HepG2 (cell line): ENCODE measurements around the gene MRPL20. TPM values are rescaled to one million over a fixed set of nuclear protein-coding genes. Genes with fewer than 3 reads are reported as not detected.

Experiments
- BORCS8-MEF2B ChIP-seq: sonication (generic); formaldehyde crosslinking; IDR thresholded peaks from 2 replicates; pipeline ENCODE4 v1.8.0; 2022; ENCODE audit warnings: mild to moderate bottlenecking, missing genetic modification reagents
- FOXA3 ChIP-seq: IDR thresholded peaks from 2 replicates; pipeline ENCODE4 v1.6.1; 2016; ENCODE audit warnings: missing genetic modification reagents, missing compliant biosample characterization
- GATAD2A ChIP-seq: IDR thresholded peaks from 2 replicates; pipeline ENCODE4 v1.6.1; 2016
- HMG20A ChIP-seq: IDR thresholded peaks from 2 replicates; pipeline ENCODE4 v1.6.1; 2016; ENCODE audit warnings: borderline replicate concordance
- HNRNPL ChIP-seq: fragments of 200-400 bp; formaldehyde crosslinking; IDR thresholded peaks from 2 replicates; pipeline ENCODE4 v1.6.1; 2017; ENCODE audit warnings: mild to moderate bottlenecking, low read depth, low read length
- HNRNPUL1 ChIP-seq: fragments of 200-400 bp; formaldehyde crosslinking; IDR thresholded peaks from 2 replicates; pipeline ENCODE4 v1.6.1; 2017; ENCODE audit warnings: low read depth, mild to moderate bottlenecking, low read length, moderate library complexity
- HOXA7 ChIP-seq: sonication (generic); formaldehyde crosslinking; IDR thresholded peaks from 2 replicates; pipeline ENCODE4 v1.8.1; 2022; ENCODE audit warnings: mild to moderate bottlenecking, missing genetic modification reagents, moderate library complexity
- IKZF4 ChIP-seq: sonication (generic); formaldehyde crosslinking; IDR thresholded peaks from 2 replicates; pipeline ENCODE4 v1.5.1; 2020; ENCODE audit warnings: borderline replicate concordance, mild to moderate bottlenecking, low read depth, missing genetic modification reagents; ENCODE audit errors: not compliant biosample characterization
- MYC ChIP-seq: sonication (generic); formaldehyde crosslinking; IDR thresholded peaks from 2 replicates; pipeline ENCODE4 v1.9.0; 2021; ENCODE audit warnings: missing genetic modification reagents, borderline replicate concordance
- PTBP1 ChIP-seq: fragments of 200-400 bp; formaldehyde crosslinking; IDR thresholded peaks from 2 replicates; pipeline ENCODE4 v1.6.1; 2018; ENCODE audit warnings: low read length, low read depth; ENCODE audit not compliant: poor library complexity, severe bottlenecking
- RFXAP ChIP-seq: sonication (generic); formaldehyde crosslinking; IDR thresholded peaks from 2 replicates; pipeline ENCODE4 v1.4.0; 2020; ENCODE audit warnings: missing genetic modification reagents, borderline replicate concordance
- SIX1 ChIP-seq: sonication (generic); formaldehyde crosslinking; IDR thresholded peaks from 2 replicates; pipeline ENCODE4 v1.4.0; 2020; ENCODE audit warnings: missing genetic modification reagents, borderline replicate concordance
- SMARCE1 ChIP-seq: fragments of 450-650 bp; IDR thresholded peaks from 2 replicates; pipeline ENCODE4 v1.6.1; 2017; ENCODE audit warnings: borderline replicate concordance
- SRY ChIP-seq: sonication (generic); formaldehyde crosslinking; IDR thresholded peaks from 2 replicates; pipeline ENCODE4 v1.8.0; 2022; ENCODE audit warnings: mild to moderate bottlenecking, missing genetic modification reagents
- U2AF2 ChIP-seq: fragments of 200-400 bp; formaldehyde crosslinking; IDR thresholded peaks from 2 replicates; pipeline ENCODE4 v1.6.1; 2017; ENCODE audit warnings: low read depth, mild to moderate bottlenecking, low read length
- ZNF20 ChIP-seq: sonication (generic); formaldehyde crosslinking; IDR thresholded peaks from 2 replicates; pipeline ENCODE4 v1.4.0; 2020; ENCODE audit warnings: mild to moderate bottlenecking, moderate library complexity, missing genetic modification reagents
- ZNF605 ChIP-seq: sonication (generic); formaldehyde crosslinking; IDR thresholded peaks from 2 replicates; pipeline ENCODE4 v1.8.0; 2022; ENCODE audit warnings: mild to moderate bottlenecking, missing genetic modification reagents
- ZNF773 ChIP-seq: sonication (generic); formaldehyde crosslinking; IDR thresholded peaks from 2 replicates; pipeline ENCODE4 v1.4.0; 2020; ENCODE audit warnings: missing genetic modification reagents, borderline replicate concordance
- ZSCAN22 ChIP-seq: sonication (generic); formaldehyde crosslinking; IDR thresholded peaks from 2 replicates; pipeline ENCODE4 v1.4.0; 2020; ENCODE audit warnings: mild to moderate bottlenecking, missing genetic modification reagents
- polyA plus RNA-seq, 8 experiments: library from polyadenylated mRNA; depleted of rRNA in 3 of 8; stranded (reverse) in 7 of 8; unstranded in 1 of 8; fragments of >200 nt; fragmentation: Illumina TruSeq in 4 of 8; extraction: Trizol in 4 of 8; gene quantifications; 2 replicates each; pipeline versions ENCODE4 v1.2.1 to v1.2.3, GENCODE V29; 2011 to 2016; ENCODE audit warnings: low read depth in 4 of 8, missing spikeins in 1 of 8, mixed read lengths in 1 of 8; ENCODE audit not compliant: insufficient read depth in 1 of 8
- total RNA-seq, 5 experiments: library from RNA; depleted of rRNA; stranded (reverse); fragments of >200 nt; fragmentation: Illumina TruSeq; extraction: Trizol; gene quantifications; 2 replicates each; pipeline ENCODE4 v1.2.3, GENCODE V29; 2016; ENCODE audit warnings: low read depth in 1 of 5
- TF ChIP-seq, protein P1 (sequence below): sonication (generic); formaldehyde crosslinking; IDR thresholded peaks from 2 replicates; pipeline ENCODE4 v1.4.0; 2020; ENCODE audit warnings: missing genetic modification reagents, borderline replicate concordance
- TF ChIP-seq, protein P2 (sequence below): sonication (generic); formaldehyde crosslinking; IDR thresholded peaks from 2 replicates; pipeline ENCODE4 v1.4.0; 2020; ENCODE audit warnings: missing genetic modification reagents
- TF ChIP-seq, protein P3 (sequence below): sonication (generic); formaldehyde crosslinking; conservative IDR thresholded peaks from 2 replicates; pipeline ENCODE4 v1.8.1; 2023; ENCODE audit warnings: missing genetic modification reagents

The MRPL20 gene
- total and polyA plus RNA-seq, 2 of the 13 experiments (the other 11 are each of a cell fraction or from before 2014, with no cell fraction given): 59.2 to 127 TPM

DNA sequence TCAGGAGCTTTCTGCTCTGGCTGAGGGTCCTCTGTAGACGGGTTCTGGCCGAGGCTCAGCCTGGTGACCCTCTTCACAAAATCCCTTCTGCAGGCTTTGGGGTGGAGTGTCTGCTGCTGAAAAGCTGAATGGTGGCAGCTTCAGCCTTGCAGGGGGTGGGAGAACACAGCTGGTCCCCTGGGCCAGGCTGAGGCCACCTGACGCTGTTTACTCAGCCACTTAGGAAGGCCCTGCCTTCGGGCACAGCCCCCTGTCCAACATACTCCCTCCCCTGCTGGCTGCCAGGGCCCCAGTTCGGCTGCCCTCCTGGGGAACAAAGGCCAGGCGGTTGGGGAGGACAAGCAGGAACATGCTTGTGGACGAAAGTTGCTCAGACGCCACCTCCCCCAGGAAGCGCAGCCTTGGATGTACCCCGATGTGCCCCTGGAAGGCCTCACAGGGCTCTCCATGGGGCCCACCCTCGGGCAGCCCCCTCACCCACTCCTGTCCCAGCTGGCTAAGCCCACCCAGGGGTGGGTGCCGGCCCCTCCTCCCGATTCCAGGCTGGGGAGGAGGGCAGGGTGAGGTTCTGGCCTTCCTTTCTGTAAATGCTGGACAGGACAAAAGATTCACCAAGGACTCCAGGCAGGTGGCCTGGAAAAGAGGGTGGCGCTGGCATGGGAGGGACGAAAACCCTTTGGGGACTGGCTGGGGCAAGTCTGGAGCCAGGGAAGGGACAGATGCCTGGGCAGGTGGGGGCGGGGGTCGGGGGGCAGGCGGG is 14.2 kb upstream of the MRPL20 start, which contains the start of gene ANKRD65 (continued):
- TF ChIP-seq PTBP1 (no peak), BORCS8-MEF2B (no peak), HOXA7 (CRISPR knock-in tag) (no peak), U2AF2 (no peak), FOXA3 (peak; percentile 92), IKZF4 (CRISPR knock-in tag) (no peak), RFXAP (CRISPR knock-in tag) (no peak), HMG20A (no peak; the same call in 1 of the 2 replicates), HNRNPUL1 (no peak), ZNF605 (CRISPR knock-in tag) (0 out of 2 replicates have a peak, but pooled peaks have one; percentile 25), SIX1 (CRISPR knock-in tag) (no peak), SMARCE1 (no peak), ZSCAN22 (no peak), ZNF20 (CRISPR knock-in tag) (no peak), MYC (CRISPR knock-in tag) (peak; percentile 73; the same call in 1 of the 2 replicates), GATAD2A (peak; percentile 81), ZNF773 (CRISPR knock-in tag) (no peak), SRY (no peak), HNRNPL (peak; percentile 99)
- TF ChIP-seq, protein P1, sequence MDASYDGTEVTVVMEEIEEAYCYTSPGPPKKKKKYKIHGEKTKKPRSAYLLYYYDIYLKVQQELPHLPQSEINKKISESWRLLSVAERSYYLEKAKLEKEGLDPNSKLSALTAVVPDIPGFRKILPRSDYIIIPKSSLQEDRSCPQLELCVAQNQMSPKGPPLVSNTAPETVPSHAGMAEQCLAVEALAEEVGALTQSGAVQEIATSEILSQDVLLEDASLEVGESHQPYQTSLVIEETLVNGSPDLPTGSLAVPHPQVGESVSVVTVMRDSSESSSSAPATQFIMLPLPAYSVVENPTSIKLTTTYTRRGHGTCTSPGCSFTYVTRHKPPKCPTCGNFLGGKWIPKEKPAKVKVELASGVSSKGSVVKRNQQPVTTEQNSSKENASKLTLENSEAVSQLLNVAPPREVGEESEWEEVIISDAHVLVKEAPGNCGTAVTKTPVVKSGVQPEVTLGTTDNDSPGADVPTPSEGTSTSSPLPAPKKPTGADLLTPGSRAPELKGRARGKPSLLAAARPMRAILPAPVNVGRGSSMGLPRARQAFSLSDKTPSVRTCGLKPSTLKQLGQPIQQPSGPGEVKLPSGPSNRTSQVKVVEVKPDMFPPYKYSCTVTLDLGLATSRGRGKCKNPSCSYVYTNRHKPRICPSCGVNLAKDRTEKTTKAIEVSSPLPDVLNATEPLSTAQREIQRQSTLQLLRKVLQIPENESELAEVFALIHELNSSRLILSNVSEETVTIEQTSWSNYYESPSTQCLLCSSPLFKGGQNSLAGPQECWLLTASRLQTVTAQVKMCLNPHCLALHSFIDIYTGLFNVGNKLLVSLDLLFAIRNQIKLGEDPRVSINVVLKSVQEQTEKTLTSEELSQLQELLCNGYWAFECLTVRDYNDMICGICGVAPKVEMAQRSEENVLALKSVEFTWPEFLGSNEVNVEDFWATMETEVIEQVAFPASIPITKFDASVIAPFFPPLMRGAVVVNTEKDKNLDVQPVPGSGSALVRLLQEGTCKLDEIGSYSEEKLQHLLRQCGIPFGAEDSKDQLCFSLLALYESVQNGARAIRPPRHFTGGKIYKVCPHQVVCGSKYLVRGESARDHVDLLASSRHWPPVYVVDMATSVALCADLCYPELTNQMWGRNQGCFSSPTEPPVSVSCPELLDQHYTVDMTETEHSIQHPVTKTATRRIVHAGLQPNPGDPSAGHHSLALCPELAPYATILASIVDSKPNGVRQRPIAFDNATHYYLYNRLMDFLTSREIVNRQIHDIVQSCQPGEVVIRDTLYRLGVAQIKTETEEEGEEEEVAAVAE: peak; percentile 19; the same call in 1 of the 2 replicates
- TF ChIP-seq, protein P2, sequence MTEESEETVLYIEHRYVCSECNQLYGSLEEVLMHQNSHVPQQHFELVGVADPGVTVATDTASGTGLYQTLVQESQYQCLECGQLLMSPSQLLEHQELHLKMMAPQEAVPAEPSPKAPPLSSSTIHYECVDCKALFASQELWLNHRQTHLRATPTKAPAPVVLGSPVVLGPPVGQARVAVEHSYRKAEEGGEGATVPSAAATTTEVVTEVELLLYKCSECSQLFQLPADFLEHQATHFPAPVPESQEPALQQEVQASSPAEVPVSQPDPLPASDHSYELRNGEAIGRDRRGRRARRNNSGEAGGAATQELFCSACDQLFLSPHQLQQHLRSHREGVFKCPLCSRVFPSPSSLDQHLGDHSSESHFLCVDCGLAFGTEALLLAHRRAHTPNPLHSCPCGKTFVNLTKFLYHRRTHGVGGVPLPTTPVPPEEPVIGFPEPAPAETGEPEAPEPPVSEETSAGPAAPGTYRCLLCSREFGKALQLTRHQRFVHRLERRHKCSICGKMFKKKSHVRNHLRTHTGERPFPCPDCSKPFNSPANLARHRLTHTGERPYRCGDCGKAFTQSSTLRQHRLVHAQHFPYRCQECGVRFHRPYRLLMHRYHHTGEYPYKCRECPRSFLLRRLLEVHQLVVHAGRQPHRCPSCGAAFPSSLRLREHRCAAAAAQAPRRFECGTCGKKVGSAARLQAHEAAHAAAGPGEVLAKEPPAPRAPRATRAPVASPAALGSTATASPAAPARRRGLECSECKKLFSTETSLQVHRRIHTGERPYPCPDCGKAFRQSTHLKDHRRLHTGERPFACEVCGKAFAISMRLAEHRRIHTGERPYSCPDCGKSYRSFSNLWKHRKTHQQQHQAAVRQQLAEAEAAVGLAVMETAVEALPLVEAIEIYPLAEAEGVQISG (CRISPR knock-in tag): peak; percentile 70
- TF ChIP-seq, protein P3, sequence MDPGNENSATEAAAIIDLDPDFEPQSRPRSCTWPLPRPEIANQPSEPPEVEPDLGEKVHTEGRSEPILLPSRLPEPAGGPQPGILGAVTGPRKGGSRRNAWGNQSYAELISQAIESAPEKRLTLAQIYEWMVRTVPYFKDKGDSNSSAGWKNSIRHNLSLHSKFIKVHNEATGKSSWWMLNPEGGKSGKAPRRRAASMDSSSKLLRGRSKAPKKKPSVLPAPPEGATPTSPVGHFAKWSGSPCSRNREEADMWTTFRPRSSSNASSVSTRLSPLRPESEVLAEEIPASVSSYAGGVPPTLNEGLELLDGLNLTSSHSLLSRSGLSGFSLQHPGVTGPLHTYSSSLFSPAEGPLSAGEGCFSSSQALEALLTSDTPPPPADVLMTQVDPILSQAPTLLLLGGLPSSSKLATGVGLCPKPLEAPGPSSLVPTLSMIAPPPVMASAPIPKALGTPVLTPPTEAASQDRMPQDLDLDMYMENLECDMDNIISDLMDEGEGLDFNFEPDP (CRISPR knock-in tag): no peak
